GM10266 (cell line): ENCODE data around the gene MATN1.
"Not testable (repeated sequence)": the region's sequence is repeated elsewhere in the genome, so short reads cannot be mapped to it uniquely, and the experiment has no call there.

Experiments
- DNase-seq: peaks from one replicate; pipeline ENCODE4 v3.0.0; 2012; ENCODE audit errors: extremely low spot score
- CTCF ChIP-seq: IDR thresholded peaks from 2 replicates; pipeline ENCODE4 v1.5.1; 2012; ENCODE audit warnings: mild to moderate bottlenecking, low read depth; ENCODE audit not compliant: control insufficient read depth, insufficient read depth; ENCODE audit errors: missing control alignments

The MATN1 gene

GRCh38 chr1:30689901-30690645, 33.3 kb downstream of the MATN1 start:
- DNase-seq: no peak
- no peak for TF ChIP-seq CTCF

DNA sequence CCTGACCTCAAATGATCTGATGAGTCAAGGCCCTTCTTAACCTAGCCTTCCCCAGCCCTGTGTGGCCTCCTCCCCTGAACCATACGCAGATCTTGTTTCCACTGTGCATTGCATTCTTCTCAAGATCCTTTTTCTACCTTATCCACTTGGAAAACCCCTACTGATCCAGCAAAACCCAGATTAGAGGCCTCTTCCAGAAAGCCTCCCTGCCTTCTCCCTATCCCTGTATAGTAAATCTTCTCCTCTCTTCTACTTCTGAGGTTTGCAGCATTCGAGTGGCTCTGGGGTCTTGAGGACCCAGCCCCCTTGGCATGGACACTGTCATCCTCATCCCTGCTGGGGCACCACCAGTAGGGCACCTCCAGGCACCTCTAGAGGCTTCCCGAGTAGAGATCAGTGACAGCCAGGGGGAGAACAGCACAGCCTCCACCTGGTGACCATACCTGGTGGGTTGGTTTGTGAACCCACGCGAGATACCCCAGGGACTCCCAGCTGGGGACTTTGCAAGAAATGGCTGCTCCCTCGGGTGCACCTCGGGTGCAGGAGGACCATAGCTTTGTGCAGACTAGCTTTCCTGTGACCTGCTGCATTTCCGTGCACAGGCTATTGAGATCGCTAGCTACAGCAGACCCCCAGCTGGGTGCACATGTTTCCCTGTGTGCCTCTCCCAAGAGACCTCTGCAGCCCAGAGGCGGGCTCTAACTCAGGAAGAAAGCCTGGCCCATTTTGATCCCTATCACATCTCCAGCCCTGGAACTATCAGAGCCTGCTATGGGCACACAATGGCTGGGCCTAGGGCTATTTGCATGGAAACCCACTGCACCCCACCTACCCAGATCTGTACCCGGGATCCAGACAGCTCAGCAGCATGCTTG, 34.2 kb downstream of the MATN1 start:
- DNase-seq: no peak
- TF ChIP-seq CTCF: no peak

DNA sequence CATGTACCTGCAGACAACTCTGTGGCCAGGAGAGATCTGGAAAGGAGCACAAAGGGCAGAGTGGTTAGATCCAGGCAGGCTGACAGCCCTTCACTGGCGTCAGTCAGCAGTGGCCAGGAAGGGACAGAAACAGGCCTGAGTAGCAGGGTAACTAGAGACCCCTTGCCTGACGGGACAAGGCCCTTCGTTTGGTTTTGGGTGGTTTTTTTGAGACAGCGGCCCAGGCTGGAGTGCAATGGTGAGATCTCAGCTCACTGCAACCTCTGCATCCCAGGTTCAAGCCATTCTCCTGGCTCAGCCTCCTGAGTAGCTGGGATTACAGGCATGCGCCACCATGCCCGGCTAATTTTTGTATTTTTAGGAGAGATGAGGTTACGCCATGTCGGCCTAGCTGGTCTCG, 34.9 kb downstream of the MATN1 start:
- not testable (repeated sequence) for DNase-seq

DNA sequence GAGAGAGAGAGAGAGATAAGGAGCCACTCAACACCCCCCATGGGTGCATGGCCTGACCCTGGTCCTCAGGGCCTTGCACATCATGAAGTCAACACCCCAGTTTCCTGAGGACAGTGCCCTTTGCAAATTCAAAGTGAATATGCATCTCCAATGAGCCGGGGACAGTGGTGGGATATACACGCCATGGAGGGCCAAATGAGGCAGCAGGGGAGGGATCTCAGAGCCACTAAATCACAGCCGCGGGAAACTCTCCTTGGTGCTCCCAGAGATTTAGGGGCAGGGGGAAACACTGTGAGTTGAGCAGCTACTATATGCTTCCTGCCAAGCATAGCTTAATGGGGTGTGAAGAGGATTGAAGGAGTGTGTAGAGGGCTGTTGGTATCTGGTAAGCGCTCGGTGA, 35.5 kb downstream of the MATN1 start:
- no peak for DNase-seq

DNA sequence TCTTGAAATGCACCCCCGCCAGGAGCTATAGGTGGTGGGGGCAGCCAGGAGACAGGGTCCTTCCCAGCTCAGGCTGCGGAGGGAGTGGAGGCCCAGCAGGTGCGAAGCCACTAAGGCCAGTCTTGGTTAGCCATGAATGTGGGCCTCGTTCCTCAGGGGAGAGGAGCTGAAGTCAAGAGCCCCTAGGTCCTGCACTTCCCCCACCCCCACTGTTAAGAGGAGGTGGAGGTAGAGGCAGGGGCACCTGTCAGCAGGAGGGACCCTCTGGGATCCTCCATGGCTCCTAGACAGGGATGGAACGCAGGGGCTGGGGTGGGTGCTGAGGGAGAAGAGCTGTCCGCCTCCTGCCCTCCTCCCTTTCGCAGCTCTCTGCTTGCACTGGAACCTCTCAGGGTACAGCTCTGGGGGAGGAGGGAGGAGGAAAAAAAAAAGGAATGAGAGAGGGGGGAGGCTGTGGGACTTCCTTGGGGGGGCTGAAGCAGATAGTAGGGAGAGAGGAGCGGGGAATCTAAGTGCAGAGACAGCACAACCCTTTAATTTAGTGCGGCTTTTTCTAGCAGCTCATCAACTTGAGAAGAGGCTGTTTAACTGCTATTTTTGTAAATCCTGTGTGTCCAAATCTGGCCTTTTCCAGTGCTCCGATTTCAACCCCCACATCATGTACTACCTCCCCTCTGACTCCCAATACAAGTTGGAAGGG, 37.0 kb downstream of the MATN1 start:
- DNase-seq: no peak
- no peak for TF ChIP-seq CTCF

More for the DNA sequence above, 35.5 kb downstream of the MATN1 start:
- TF ChIP-seq CTCF: no peak

- TF ChIP-seq CTCF: no peak
- DNase-seq: no peak
Measured at GRCh38 chr1:30685796-30686165, 37.6 kb downstream of the MATN1 start.

GRCh38 chr1:30684881-30685795, 38.2 kb downstream of the MATN1 start:
- DNase-seq: no peak
- TF ChIP-seq CTCF: no peak
